IPS-NIHi7 (cell line): ENCODE measurements around the gene CLDN19.
"Not testable (repeated sequence)": the region's sequence is repeated elsewhere in the genome, so short reads cannot be mapped to it uniquely, and the experiment has no call there.

Experiments used
- DNase-seq: peaks from one replicate; pipeline ENCODE4 v3.0.0; 2012; ENCODE audit warnings: mixed read lengths; ENCODE audit errors: extremely low spot score

Gene CLDN19

GRCh38 chr1:42759114-42759513 is 19.1 kb upstream of the CLDN19 start:
- DNase-seq, result peak; percentile 39

GRCh38 chr1:42758641-42759040 is 18.6 kb upstream of the CLDN19 start:
- DNase-seq, result no peak

DNA sequence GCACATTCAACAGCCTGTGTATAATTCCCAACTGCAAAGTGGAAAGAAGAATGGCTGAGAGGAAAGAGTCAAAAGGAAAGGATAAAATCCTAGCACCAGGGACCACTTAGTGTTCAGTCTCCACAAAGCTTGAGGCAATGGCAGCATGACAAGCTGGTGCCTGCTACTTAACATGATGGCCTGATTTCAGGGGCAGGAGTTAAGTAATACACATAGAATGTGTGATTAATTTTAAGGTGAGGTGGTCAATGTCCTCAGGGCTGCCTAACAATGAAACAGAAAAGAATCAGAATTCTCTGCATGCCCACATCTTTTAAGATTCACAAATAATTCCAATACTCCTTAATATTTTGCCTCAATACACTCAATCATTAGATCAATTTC is 17.8 kb upstream of the CLDN19 start:
- no peak for DNase-seq

DNA sequence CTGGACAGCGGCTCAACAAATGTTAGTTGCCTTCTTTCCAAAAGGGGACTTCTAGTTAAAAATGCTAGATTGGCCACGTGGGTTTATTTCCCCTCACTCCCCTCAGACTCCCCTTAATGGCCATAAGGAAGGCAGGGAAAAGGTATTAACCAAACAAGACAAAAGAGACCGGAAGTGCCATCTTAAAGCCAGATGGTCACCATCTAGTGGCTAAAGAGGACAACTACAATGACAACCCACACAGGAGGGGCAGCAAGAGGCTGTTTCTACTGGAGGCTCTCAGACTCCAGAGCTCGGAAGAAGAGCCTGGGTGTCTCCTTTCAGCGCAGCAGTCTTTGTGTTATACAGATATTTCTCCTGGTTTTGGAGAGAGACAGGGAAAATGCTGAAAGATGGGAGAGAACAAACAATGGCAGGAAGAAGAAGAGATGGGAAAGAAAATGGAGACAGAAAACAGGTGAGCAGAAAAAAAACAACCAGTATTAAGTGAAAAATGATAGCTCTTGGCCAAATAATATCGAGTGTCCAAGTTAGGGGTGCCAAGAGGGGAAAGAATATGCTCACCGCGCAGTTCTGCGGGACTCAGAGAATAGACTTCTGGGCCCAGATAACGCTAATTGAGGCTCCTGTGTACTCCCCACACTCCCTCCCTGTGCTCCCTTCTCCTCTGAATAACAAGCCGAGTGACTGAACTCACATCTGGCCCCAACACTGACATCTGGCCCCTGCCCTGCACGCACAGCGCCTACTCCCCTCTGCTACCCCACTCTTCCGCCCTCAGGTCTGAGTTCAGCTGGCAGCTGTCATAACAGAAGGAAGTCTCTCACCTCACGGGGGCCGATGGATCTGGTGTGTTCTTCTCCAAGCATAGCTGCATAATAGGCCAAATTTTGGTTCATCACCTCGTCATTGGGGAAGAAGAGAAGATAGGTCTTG is 17.2 kb upstream of the CLDN19 start:
- peak; percentile 76 for DNase-seq

- no peak for DNase-seq
Measured at GRCh38 chr1:42753070-42753469, 13.0 kb upstream of the CLDN19 start.

DNA sequence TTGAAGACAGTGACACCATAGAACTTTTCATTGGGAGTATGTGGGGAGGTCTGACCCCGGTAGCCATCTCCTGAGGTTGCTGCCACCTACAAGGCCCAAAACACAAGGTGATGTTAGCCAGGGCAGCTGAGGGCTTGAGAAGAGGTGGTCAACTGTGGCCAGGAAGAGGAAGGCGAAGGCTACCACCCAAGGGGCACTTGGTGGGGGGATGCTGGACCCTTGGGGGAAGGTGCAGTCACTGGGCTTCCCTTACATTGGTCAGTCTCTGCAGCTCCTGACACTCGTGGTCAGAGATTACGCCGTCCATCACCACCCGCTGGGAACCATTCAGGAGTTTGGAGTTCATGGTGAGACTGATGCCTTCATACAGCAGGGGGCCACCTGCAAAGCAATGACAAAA is 12.2 kb upstream of the CLDN19 start:
- DNase-seq, result no peak

DNA sequence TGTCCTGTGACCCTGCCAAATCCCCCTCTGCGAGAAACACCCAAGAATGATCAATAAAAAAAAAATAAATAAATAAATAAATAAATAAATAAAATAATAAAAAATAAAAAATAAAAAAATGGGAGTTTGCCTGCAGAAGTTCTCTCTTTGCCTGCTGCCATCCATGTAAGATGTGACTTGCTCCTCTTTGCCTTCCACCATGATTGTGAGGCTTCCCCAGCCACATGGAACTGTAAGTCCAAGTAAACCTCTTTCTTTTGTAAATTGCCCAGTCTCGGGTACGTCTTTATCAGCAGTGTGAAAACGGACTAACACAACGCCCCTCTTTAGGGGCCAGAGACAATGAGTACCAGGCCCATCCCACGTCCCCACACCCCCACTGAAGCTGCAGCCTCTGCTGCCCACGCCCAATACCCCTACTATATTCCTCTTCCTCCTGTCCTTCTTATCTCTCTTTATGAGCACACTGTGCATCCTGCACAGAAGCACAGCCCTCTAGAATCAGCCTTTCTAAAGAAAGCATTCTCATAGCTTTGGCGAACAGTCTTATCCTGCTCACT is 11.6 kb upstream of the CLDN19 start:
- DNase-seq, result not testable (repeated sequence)

DNA sequence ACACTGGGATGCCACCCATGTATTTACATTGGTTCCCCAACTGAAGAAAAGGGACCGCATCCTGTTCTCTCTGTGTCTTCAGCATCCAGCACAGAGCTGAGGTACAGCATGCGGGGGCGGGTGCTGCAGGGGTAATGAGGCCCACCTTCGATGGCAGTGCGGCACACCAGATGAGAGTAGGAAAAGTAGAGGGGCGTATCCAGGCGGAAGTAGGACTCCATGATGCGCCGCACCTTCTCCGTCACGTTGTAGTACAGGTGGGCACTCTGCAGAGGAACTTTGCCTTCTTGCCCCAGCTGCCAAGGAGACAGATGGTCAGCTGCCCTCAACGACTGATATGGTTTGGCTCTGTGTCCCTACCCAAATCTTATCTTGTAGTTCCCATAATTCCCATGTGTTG is 10.0 kb upstream of the CLDN19 start:
- DNase-seq, result no peak

DNA sequence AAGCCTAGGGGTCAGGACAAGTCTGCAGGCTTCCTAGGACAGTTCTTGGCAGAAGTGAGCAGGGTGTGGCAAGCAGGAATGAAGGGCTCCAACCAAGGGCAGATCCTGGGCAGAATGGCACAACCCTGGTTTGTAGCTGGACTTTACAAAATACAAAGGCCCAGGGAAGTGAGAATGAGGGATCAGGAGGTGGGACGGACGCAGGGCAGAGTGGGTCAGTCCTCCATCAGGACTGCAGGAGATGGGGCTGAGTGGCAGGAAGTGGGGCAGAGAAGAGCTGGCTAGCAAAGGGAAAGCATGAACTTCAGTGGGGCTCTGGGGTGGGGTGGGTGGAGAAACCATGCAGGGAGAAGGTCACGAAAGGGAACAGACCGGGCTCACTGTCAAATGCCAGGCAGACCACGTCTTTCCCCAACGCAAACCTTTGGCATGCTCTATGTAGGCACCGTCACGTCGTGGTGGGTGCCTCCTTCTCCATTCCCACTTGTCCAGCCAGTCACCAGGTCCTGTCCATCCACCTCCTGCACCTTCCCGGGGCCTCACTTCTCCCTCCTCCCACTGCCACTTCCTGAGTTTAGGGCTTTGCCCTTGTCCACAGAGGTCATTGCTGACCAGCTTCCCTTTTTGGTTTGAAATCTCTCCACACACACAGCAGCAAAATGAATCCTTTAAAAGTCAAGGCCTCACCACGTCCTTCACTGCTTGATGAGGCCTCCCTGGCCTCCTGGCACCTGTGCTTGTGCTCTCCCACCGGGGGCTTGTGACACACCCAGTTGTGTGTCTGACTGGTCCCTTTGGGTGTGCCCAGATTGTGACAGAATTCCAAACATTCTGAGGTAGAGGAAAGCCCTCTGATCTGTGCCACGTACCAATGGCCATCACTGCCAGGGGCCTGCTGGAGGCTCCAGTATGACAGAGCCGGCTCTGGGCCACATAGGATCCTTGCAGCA is 8.7 kb upstream of the CLDN19 start:
- no peak for DNase-seq

DNA sequence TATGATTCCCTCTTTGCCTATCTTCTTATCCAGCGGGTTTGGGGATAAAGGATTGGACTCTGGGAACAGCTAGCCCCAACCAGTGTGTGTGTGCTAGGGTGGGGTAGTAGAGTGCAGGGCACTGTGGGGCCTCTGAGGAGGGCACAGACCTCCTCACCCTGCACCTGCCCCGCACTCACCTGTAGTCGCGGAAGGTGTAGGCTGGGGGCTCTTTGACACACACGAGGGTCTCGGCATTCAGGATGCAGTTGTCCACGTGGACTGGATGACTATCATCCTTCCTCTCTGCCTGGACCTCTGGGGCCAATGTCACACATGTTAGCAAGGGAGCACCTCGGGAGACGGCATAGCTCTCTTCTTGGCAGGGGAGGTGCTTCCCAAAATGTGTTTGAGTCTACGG is 8.0 kb upstream of the CLDN19 start:
- DNase-seq, result no peak

DNA sequence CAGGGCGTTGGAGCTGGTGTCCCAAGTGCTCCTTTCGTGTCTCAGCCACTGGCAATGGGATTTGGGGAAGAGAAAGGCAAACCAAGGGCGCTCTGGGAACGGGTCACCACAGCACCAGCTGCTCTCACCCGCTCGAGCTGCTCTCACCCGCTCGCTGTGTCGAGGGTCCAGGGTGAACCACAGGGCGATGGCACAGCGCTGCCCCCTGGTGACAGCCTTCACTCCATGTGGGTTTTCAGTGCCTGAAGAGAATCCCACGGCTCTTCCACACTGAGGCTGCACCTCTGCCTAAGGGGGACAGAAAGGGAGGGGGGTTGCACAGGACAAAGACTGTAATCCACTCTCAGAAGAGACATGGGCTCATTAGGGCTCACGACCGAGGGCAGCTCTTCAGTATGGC is 7.1 kb upstream of the CLDN19 start:
- DNase-seq, result peak; percentile 74

DNA sequence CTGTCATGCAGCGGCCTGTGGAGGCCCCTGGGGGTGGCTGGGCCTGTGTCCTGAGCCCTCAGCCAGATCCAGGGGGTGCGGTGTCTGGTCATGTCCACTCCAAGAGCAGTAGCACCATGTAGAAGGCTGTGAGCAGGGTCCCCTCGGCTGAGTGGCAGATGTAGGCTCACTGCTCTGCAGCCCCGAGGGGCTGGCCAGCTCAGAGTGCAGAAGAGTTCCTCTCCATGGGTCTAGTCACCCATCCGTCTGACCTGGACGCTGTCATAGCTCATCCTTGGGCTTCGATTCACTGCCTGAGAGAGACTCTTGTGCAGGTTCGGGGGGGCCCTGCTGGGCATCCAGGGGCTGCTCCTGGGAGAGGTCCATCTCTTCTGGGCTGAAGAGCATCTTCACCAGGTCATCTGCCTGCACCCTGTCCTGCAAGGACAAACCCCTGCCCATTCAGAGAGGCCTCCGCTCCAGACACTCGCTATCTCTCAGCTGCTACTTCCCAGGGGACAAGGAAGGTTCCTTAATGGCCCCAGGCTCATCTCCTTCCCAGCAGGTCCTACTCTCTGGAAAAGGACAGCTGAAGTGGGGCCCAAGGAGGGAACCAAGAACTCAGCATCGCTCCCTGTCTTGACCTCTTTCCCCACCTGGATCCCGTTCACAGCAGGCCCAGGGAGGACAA is 6.5 kb upstream of the CLDN19 start:
- no peak for DNase-seq

DNA sequence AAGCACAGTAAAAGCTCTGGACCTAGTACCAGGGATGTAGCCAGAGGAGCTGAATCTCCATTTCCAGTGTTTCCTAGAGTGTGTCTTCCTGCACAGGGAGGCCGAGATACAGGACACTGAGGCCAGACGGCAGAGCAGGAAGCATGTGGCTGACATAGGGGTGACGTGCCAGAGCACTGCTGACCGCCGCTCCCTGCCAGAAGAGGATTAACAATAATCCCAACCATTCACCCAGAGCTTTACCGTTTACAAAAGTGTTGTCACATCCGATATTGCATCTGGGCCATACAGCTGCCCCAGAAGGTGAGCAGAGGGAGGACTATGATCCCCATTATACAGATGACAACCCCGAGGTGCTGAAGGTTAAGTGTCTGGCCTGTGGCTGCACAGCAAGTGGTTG is 5.8 kb upstream of the CLDN19 start:
- no peak for DNase-seq

DNA sequence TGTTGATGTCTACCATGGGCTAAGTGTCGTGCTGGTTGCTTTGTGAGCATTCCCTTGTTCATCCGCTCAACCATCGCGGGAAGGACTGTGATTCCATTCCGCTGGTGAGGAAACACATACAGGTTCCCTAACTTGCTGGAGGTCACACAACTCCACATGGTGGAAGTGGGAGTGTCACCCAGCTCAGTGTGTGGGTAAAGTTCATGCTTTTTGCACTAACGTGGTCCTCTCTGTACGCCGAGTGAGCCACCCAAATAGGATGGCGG is 4.0 kb upstream of the CLDN19 start:
- DNase-seq, result no peak

DNA sequence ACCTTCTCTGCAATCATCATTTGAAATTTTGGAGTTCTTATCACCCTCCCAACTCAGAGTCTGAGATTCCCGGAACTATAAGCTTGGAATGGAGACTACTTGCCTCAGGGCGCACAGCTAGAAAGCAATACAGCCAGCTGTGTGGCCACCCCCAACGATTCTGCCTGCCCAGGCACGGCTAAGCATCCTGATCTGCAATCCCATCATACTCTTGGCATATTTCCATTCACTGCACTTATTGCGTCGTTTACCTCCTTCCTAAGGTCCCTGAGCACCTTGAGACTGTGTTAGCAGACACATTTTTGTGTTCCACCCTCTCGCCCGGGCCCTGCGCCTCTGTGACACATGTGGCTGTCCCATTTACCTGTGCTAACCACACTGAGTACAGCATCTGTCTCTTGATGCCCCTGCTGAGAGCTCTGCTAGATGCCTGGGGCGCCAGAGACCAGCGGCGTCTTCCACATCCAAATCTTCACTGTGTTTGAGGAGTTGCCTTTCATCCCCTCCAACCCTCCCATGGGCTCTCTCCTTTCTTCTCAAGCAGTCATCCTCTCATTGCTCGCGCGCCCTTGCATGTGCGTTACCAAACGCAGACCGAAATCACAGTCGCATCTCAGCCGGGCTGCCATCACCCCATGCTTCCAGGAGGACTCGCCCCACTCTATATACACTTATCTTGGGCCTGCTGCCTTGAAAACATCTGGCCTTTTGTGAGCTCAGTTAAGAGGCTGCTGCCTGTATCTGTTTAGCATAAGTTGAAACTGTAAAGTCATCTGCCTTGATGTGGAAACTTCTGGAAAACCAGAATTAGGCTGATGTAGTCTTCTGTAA is 3.5 kb upstream of the CLDN19 start:
- no peak for DNase-seq

GRCh38 chr1:42742617-42743316 is 2.7 kb upstream of the CLDN19 start:
- no peak for DNase-seq

GRCh38 chr1:42742141-42742540 is 2.1 kb upstream of the CLDN19 start:
- DNase-seq, result no peak

GRCh38 chr1:42741706-42742105 is 1.7 kb upstream of the CLDN19 start:
- DNase-seq, result no peak

GRCh38 chr1:42740851-42741580 is 980 bp upstream of the CLDN19 start:
- peak; percentile 57 for DNase-seq
